HG02943 (cell line): ENCODE data around the gene GRID2IP.

Experiments
- ATAC-seq: cut with Tn5 transposase; IDR thresholded peaks from one replicate; pipeline ENCODE4 v1.9.1; 2021; ENCODE audit warnings: mild to moderate bottlenecking, low read depth, moderate library complexity; ENCODE audit not compliant: unreplicated experiment

Gene GRID2IP

DNA sequence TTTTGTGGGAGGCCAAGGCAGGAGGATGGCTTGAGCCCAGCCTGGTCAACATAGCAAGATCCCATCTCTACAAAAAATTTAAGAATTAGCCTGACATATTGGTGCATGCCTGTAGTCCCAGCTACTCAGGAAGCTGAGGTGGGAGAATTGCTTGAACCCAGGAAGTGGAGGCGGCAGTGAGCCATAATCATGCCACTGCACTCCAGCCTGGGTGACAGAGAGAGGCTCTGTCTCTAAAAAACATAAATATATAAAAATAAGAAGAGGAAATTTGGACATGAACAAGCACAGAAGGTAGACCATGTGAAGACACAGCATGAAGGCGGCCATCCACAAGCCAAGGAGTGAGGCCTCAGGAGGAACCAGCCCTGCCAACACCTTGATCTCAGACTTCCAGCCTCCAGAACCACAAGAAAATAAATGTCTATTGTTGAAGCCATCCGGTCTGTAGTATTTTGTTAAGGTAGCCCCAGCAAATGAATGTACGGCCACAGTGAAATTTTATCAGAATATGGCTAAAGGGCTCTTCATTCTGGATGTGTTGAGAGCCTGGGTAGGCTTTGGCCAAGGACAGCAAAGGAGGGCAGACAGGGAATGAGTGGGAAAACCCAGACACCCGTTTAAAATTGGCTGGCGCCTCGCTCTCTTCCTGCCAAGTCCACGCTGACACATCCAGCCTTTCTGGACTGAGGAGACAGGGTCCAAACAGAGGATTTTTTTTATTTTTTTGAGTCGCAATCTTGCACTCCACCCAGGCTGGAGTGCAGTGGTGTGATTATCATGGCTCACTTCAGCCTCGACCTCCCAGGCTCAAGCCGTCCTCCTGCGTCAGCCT, 12.9 kb upstream of the GRID2IP start:
- ATAC-seq = no peak

DNA sequence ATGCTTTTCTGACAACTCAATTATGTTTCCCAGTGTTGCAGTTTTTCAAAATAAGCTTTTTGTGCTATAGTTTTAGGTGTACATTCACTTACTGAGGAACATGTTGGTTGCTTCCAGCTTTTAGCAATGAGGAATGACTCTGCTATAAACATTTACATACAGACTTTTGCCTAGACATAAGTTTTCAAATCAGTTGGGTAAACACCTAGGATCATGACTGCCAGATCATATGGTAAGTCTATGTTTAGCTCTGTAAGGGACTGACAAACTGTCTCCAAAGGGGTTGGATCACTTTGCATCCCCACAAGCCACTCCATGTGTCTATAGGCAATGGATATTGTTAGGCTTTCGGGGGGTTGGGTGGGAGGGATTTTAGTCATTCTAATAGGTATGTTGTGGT, 10.8 kb upstream of the GRID2IP start:
- ATAC-seq = no peak

DNA sequence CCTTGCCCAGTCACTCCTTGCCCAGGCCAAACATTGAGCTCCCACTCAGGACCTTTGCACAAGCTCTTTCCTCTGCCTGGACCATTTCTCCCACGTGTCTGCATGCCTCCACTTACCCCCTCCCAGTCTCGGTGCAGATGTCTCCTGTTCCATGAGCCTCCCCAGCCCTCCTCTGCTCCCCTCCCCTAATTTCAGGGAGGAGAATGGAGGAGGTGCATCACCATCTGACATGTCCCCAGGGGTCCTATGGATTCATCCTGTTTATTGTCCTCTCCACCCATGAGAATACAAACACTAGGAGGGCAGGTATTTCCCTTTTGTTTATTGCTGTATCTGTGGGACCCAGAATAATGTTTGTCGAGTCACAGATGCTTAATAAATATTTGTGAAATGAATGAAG, 8.6 kb upstream of the GRID2IP start:
- ATAC-seq = no peak

DNA sequence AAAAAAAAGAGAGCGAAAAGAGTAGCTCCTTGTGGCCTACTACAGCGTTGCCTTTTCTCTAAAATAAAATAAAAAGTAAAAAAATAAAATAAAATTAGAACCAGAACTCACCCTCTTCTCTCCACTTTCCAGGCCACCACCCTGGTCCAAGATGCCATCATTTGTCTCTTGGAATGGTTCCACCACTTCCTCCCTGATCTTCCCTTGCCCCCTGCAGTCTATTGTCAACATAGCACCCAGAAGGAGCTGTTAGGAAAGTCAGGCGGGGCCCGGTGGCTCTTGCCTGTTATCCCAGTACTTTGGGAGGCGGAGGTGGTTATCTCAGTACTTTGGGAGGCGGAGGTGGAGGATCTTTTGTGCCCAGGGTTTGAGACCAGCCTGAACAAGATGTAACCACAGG, 7.6 kb upstream of the GRID2IP start:
- ATAC-seq = no peak

DNA sequence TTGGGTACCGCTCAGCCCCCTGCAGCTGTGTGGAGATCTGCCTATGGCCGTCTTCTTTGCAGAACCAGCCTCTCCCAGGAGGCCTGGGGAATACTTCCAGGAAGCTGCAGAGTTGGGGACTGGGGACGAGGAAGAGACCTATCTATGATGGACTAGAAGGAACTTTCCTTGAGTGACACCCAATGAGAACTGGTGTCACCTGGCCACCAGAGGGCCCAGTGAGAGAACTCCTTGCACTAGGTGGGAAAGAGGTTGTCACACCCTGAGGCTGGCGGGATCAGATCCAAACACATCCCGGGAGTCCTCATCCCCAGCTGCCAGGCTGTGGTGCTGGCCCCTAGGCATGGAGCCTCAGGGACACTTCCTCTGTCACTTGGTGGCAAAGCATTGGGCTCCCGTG, 4.9 kb upstream of the GRID2IP start:
- ATAC-seq = no peak

DNA sequence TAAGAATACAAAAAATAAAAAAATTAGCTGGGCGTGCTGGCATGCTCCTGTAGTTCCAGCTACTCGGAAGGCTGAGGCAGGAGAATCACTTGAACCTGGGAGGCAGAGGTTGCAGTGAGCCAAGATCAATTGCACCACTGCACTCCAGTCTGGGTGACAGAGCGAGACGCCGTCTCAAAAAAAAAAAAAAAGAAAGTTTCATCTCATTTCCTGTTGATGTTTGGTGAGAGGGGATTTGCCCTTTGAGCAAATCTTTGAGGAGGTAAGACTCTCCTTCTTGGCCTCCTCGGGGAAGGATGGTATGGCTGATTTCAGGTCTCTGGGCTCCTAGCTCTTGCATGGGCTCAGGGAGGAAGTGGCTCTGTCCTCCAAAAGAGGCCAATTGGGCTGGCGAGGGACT, 3.6 kb upstream of the GRID2IP start:
- no peak for ATAC-seq

DNA sequence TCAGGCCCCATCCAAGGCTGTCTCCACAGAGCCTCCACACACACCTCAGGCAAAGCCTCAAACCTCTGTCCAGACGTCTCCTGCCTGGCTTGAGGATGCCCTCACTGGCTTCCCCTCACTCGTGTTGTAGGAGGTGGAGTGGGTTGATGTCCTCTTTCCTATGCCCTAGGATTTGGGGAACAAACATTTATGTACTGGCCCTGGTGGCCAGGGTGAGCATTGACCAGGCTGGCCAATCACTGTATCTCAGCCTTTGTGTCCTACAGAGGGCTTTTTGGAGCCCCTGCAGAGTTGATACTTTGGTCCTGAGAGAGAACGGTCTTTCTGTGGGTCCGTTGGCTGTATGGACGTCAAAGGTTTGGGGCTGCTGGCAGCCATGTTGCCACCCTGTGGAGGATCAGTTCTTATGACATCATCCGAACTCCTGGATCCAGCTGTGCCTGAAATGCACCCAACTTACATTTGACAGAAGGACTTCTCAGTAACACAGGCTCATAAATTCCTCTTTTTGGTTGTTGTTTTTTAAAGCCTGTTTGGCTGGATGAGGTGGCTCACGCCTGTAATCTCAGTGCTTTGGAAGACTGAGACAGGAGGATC, 2.3 kb upstream of the GRID2IP start:
- ATAC-seq = no peak

DNA sequence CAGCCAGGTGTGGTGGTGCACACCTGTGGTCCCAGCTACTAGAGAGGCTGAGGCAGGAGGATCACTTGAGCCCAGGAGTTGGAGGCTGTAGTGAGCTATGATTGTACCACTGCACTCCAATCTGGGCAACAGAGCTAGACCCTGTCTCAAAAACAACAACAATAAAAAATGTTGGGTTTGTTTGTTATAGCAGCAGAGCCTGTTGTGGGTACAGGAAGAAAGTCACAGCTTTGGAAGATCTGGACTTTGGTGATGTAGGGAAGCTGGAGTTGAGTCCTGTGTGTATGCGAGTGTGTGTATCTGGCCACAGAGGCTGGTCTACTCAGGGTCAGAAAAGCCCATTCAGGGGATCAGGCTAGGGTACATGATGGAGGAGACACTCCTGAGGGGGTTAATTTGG, 3.9 kb downstream of the GRID2IP start:
- no peak for ATAC-seq

DNA sequence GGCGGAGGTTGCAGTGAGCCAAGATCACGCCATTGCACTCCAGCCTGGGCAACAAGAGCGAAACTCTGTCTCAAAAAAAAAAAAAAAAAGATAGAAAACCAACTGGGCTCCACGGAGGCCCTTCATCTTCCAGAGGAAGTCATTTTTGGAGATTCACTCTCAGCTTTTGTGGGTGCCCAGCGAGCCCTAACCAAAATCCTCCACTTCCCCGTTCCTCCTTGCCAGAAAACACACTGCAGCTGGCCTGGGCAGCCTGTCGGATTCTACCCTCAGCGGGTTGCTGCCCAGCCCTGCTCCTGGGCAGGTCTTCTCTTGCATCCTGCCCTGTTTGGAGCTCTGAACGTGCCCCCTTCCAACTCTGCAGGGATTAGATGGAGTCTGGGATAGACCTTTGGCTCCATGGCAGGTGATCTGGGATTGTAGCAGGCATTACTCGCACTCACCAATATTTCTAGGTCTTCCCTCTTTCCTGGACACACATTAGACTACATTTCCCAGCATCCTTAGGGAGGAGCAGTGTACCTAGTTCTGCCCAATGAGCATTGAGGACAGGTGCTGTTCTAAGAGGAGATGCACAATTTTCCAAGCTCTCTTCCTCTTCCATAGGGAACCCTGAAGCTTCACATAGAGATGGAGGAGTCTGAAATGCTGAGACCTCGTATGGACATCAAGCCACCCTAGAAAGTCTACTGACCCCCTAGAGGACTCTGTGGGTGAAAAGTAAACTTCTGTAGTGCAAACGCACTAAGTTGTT, 4.6 kb downstream of the GRID2IP start:
- ATAC-seq = no peak

DNA sequence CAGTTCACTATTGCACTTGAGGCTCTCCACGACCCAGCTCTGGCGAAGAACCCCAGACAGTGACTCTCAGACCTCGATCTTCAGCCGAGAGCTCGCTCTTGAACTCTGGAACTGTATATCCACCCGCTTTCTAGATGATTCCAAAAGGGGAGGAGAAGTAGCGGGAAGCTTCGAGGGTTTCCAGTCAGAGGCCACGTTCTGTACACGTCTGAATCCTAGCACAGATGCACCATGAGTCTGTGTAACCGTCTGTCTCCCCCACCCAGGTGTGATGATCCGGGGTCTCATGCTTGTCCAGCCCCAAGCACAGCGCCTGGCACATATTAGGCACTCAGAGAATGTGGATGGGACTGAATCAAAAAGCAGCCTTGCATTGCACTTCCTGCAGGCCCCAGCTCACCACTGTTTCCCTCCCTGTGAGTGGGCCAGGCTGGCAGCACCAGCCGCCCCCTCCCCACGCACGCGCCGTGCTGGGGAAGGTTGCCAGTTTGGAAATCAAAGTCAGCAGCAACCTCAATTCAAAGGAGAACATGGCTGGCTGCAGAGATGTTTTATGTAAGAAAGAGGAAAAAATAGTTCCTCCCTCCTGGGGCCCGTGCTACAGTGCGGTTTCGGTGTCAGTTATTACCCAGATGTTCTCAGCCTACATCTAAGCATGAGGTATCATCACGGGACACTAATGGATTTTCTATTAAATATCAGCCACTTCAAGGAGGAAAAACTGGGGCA, 5.7 kb downstream of the GRID2IP start:
- ATAC-seq = no peak

DNA sequence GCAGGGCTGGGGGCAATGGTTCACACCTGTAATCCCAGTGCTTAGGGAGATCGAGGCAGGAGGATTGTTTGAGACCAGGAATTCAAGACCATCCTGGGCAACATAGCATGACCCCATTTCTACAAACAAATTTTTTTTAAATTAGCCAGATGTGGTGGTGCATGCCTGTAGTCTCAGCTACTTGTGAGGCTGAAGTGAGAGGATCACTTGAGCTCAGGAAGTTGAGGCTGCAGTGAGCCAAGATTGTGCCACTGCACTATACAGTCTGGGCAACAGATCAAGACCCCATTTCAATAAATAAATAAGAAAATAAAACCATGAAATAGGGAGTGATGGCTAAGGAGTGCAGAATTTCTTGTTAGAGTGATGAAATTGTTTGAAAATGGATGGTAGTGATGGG, 8.9 kb downstream of the GRID2IP start:
- ATAC-seq = no peak

DNA sequence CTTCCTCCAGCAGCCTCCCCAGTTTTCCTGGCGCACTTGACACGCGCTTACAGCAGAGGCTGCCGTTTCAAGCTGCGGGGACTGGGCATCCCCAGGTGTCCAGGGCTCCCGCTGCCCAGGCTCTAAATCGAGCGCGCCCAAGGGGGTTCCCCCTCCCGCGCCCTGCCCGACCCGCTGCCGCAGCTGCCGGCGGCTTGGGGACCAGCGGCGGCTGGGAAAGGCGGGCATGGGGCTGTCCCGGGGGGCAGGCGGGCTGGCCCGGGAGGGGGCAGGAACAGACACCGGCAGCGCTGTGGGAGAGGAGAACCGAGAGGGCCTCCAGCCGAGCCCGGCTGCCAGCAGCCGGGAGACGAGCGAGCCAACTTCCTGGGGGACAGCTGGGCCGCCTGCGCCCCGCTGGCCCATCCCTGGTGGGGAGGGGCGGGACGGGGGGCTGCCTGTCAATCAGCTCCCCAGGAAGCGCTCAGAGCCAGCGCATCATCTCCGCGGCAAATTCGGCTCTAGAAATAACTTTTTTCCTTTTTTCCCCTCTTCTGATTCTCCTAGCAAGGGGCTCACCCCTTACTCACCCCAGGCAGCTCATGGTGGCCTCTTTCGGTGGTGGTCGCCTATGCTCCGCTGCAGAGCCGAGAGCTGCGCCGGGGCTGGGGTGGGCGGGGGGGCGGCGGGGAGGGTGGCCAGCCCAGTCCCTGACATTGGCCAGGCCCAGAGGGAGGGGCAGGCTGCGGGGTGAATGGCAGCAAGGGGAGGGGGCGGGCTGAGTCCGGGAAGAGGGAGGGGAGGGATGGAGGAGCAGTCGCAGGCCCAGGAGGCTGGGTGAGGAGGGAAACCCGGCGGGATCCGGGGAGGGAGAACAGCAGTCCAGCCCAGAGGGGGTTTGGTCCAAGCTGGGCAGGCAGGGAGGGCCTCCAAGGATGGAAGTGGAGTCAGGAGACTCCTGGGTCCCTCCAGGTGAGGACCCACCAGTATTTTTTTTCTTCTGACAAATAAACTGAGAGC, 14.7 kb downstream of the GRID2IP start:
- ATAC-seq = no peak

DNA sequence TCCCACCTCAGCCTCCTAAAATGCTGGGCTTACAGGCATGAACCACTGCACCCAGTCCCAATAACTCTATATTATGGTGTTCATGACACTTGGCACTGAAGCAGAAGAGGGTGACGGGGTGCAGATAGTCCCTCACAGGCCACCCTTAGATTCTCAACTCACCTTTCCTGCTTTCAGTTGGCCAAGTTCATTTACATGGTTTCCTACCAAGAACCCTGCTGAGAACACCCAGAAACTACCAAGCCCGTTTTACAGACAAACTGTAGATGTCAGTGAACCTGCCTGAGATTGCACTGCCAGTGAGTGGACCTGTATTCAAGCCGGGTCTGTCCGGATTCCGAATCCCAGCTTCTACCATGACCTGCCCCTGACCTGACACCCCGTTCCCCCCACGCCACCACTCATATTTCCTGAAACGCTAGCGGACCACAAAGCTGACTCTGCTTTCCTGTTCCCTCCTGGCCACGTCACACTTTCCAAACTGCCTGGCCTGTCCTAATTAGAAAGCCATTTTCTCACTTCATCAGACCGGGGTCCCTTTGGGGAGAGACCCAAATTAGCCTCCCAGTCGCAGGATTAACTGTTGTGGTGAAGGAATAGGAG, 17.3 kb downstream of the GRID2IP start:
- no peak for ATAC-seq

DNA sequence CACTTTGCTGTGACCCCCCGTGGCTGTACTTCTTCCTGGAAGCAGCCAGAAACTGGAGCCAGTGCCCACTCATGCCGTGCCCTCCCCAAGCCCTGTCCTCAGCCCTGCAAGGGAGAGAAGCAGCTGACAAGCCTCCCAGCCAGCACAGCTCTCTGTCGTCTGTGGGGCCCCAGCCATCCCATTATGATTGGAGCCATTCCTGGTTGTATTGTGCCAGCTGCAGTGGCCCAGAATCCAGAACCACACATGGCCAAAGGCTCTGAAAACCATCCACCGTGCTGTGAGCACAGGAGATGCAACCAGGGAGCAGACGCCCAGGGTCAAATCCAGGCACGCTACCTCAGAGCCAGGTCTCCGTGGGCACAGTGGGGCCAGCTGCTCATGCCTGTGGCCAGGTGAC, 18.7 kb downstream of the GRID2IP start:
- no peak for ATAC-seq

DNA sequence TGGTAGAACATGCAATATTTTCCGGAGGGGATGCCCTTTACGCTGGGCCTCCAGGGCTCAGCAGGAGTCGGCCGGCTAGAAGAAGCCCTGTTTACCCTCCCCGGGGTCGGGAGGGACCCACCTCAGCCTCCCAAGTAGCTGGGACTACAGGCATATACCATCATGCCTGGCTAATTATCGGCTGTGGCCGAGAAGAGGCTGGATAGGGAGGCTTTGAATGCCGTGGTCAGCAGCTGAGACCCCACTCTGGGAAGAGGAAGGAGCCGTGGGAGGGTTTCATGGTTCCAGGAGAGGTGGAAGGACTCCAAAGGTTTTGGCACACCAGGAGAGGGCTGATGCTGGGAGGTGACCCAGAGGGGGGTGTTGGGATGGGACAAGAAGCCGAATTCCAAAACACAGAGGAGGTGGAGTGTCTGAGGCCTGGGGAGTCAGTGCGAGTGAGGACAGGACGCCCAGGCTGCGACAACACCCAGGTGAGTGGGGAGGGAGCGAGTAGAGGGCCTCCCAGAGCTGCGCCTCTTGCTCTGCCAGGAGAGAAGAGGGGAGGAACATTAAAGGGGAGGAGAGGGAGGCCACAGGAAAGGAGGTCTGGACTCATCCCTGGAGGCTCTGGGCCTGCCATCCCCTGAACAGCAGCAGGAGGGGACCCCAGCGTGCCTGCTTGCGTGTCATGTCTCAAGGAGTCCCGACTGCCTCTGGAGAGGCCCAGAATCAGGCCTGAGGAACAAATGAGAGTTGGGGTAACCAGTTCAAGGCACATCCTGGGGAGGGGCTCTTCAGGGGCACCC, 19.6 kb downstream of the GRID2IP start:
- ATAC-seq = no peak

DNA sequence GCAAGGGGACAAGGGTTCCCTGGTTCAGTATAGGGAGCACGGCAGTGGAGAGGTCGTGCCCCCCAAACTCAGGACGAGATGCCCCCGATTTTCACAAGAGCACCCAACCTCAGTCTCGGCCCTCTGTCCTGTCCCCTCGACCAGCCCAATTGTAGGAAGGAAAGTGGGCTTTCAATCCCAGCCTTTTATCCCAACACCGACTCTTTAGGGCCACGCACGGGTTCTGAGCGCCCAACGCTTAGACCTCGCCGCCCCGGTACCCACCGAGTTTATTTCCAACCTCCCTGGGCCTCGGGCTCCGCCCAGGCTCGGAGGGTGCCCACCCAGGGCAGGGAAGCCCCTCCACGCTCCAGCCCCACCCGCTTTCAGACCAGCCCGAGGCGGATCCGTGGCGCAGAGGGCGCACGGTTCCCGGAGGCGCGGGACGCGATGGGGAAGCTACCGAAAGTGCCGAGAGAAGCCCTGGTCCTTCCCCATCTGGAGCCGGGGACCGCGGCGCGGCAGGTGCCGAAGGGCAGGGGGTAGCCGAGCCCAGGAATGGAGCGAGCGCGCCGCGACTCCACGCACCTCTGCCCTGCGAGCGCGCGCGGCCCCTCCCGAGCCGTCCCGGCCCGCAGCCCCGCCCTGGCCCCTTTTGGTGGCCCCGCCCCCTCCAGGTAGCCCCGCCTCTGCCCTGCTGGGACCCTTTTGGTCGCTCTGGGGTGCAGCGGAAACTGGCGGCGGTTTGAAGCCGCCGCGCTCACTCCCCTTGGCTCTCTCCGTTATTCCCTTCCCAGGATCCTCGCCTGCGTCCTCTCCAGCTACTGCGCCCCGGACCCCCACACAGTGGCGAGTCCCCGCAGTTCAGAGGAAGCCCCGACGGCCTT, 20.4 kb downstream of the GRID2IP start:
- no peak for ATAC-seq

DNA sequence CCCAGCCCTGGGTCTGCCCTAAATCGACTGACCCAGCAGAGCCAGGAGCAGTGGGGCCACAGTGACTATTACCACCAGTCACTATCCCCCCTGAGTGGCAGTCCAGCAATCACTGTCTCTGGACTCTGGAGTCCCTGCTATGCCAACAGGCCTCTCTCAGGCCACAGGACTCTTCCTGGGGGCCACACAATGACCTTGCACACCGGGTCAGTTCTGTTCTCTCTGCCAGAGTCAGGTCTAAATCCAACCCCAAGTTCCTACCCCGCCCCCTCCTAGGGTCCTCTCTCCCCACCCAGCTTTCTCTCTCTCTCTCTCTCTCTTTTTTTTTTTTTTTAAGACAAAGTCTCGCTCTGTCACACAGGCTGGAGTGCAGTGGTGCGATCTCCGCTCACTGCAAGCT, 21.6 kb downstream of the GRID2IP start:
- no peak for ATAC-seq
